CD14-positive monocyte (primary cell): ENCODE measurements around the gene HOXA5. TPM values are rescaled to one million over a fixed set of nuclear protein-coding genes. Genes with fewer than 3 reads are reported as not detected.

ENCODE experiments used
- DNase-seq, 3 donors: peaks; one replicate each; pipeline ENCODE4 v3.0.0-alpha.2; 2011 to 2022
- H2AFZ ChIP-seq: 2 replicates; pipeline ENCODE4 v1.6.0; 2012; ENCODE audit warnings: mild to moderate bottlenecking, low read depth, low read length, inconsistent platforms; ENCODE audit not compliant: insufficient read depth, poor library complexity, severe bottlenecking
- H3K27ac ChIP-seq, 2 donors: 1 replicate in 1 of 2; 2 replicates in 1 of 2; pipeline ENCODE4 v1.5.1; 2012 to 2013; ENCODE audit warnings: low read length in 2 of 2, control low read depth in 1 of 2, inconsistent platforms in 1 of 2, low read depth in 1 of 2, mild to moderate bottlenecking in 1 of 2
- H3K27me3 ChIP-seq, 2 donors: one replicate each; pipeline versions ENCODE4 v1.6.0 to v1.6.1; 2011 to 2013; ENCODE audit warnings: low read length in 2 of 2; ENCODE audit not compliant: control insufficient read depth in 2 of 2, insufficient read depth in 2 of 2
- H3K36me3 ChIP-seq, 2 donors: replicated peaks in 1 of 2; 1 replicate in 1 of 2; 2 replicates in 1 of 2; pipeline versions ENCODE4 v1.5.1 to v1.6.1; 2012 to 2013; ENCODE audit warnings: low read length in 2 of 2, control low read depth in 1 of 2, inconsistent platforms in 1 of 2, mild to moderate bottlenecking in 1 of 2; ENCODE audit not compliant: insufficient read depth in 2 of 2, control insufficient read depth in 1 of 2
- H3K4me1 ChIP-seq, 2 donors: 1 replicate in 1 of 2; 2 replicates in 1 of 2; pipeline versions ENCODE4 v1.5.1 to v1.6.1; 2012 to 2013; ENCODE audit warnings: low read length in 2 of 2, control low read depth in 1 of 2, inconsistent platforms in 1 of 2, mild to moderate bottlenecking in 1 of 2, moderate library complexity in 1 of 2; ENCODE audit not compliant: insufficient read depth in 2 of 2, control insufficient read depth in 1 of 2
- H3K4me2 ChIP-seq: replicated peaks from 2 replicates; pipeline ENCODE3; 2012; ENCODE audit warnings: low read length, moderate library complexity, mild to moderate bottlenecking; ENCODE audit not compliant: poor library complexity, severe bottlenecking; ENCODE audit errors: extremely low read depth
- H3K4me3 ChIP-seq, 3 experiments: fragments of 200-600 bp in 1 of 3; sonication (generic) in 1 of 3; replicated peaks in 1 of 3; 1 replicate in 2 of 3; 2 replicates in 1 of 3; pipeline ENCODE4 v1.5.1; 2011 to 2013; ENCODE audit warnings: low read length in 3 of 3, mild to moderate bottlenecking in 3 of 3, control low read depth in 2 of 3, low read depth in 2 of 3, inconsistent platforms in 1 of 3, moderate library complexity in 1 of 3
- H3K79me2 ChIP-seq: 2 replicates; pipeline ENCODE4 v1.6.0; 2012; ENCODE audit warnings: mild to moderate bottlenecking, control low read depth, inconsistent platforms, low read length, moderate library complexity; ENCODE audit not compliant: insufficient read depth
- H3K9ac ChIP-seq: 2 replicates; pipeline ENCODE4 v1.6.0; 2017; ENCODE audit warnings: low read length, mild to moderate bottlenecking; ENCODE audit not compliant: insufficient read depth, poor library complexity, severe bottlenecking
- H3K9me3 ChIP-seq, 2 donors: replicated peaks in 1 of 2; 1 replicate in 1 of 2; 2 replicates in 1 of 2; pipeline versions ENCODE4 v1.5.1 to v1.6.1; 2012 to 2013; ENCODE audit warnings: low read length in 2 of 2, control low read depth in 1 of 2; ENCODE audit not compliant: control insufficient read depth in 1 of 2, insufficient read depth in 1 of 2
- H4K20me1 ChIP-seq: 2 replicates; pipeline ENCODE4 v1.6.0; 2012; ENCODE audit warnings: mild to moderate bottlenecking, low read length, control low read depth, moderate library complexity; ENCODE audit not compliant: insufficient read depth
- H3K27ac Mint-ChIP-seq, 7 donors: one replicate each; pipeline ENCODE4 v1.8.0; 2020; ENCODE audit warnings: mild to moderate bottlenecking in 7 of 7, mixed read lengths in 7 of 7, moderate library complexity in 6 of 7, inconsistent platforms in 2 of 7
- H3K27me3 Mint-ChIP-seq, 3 donors: one replicate each; pipeline ENCODE4 v1.8.0; 2021 to 2022; ENCODE audit warnings: low read depth in 3 of 3, mild to moderate bottlenecking in 3 of 3, mixed read lengths in 3 of 3, moderate library complexity in 3 of 3, inconsistent platforms in 1 of 3
- H3K36me3 Mint-ChIP-seq, 2 donors: one replicate each; pipeline ENCODE4 v1.8.0; 2020; ENCODE audit warnings: mixed read lengths in 2 of 2, inconsistent platforms in 1 of 2, mild to moderate bottlenecking in 1 of 2
- H3K4me1 Mint-ChIP-seq: one replicate; pipeline ENCODE4 v1.8.0; 2020; ENCODE audit warnings: mild to moderate bottlenecking, mixed read lengths
- H3K4me3 Mint-ChIP-seq, 2 donors: one replicate each; pipeline ENCODE4 v1.8.0; 2020; ENCODE audit warnings: mild to moderate bottlenecking in 2 of 2, mixed read lengths in 2 of 2, moderate library complexity in 1 of 2
- H3K9me3 Mint-ChIP-seq, 7 donors: one replicate each; pipeline ENCODE4 v1.8.0; 2020 to 2022; ENCODE audit warnings: mixed read lengths in 7 of 7, mild to moderate bottlenecking in 6 of 7, moderate library complexity in 6 of 7, inconsistent platforms in 2 of 7
- CTCF ChIP-seq: fragments of 200-600 bp; IDR thresholded peaks from one replicate; pipeline ENCODE4 v1.8.0; 2022; ENCODE audit warnings: antibody characterized with exemption, mild to moderate bottlenecking
- WGBS: methylation state at CpG from one replicate; pipeline ENCODE4 v1.1.5; 2013; ENCODE audit warnings: missing lambda C conversion rate; ENCODE audit not compliant: insufficient coverage; 5-methylcytosine and 5-hydroxymethylcytosine counted together
- intact Hi-C, 2 donors: fragments of 100-400 bp; cut with micrococcal nuclease; formaldehyde crosslinking; loops; one replicate each; pipeline versions ENCODE4 v1.15.0 to v1.15.1; 2023
- polyA plus RNA-seq, 3 donors: library from polyadenylated mRNA; depleted of rRNA in 1 of 3; unstranded in 2 of 3; stranded (reverse) in 1 of 3; fragments of 300-500 nt in 2 of 3; fragments of >200 nt in 1 of 3; fragmentation: Illumina TruSeq in 2 of 3; gene quantifications; 1 replicate in 2 of 3; 2 replicates in 1 of 3; pipeline ENCODE4 v1.2.3, GENCODE V29; 2012 to 2021

Gene HOXA5
- polyA plus RNA-seq, 3 donors: 0.85 to 3.0 (median 1.8) TPM

- H4K20me1 ChIP-seq: peaks cover 42% of the 10 kb centered on the region
- Mint-ChIP-seq H3K4me3 (peak within 1 kb of the TSS; percentile 89 to 95), H3K9me3 (peaks cover 0 to 41% (median 14%) of the 10 kb centered on the region in 7 donors), H3K27ac (peak within 1 kb of the TSS; percentile 82 to 95 (median 93)), H3K36me3 (peaks cover 44 to 56% of the 10 kb centered on the region in 2 donors), H3K4me1 (peaks cover 51% of the 10 kb centered on the region), H3K27me3 (peaks cover 74 to 88% (median 77%) of the 10 kb centered on the region in 3 donors)
- H3K79me2 ChIP-seq: peaks cover 31% of the 10 kb centered on the region
- H3K9ac ChIP-seq: peak within 1 kb of the TSS; percentile 93
- peak within 1 kb of the TSS; percentile 79 to 90 (median 88) for H3K4me3 ChIP-seq
- H2AFZ ChIP-seq: peak within 1 kb of the TSS; percentile 92
- peaks cover 9 to 27% of the 10 kb centered on the region in 2 donors for H3K36me3 ChIP-seq
- peaks cover 56 to 83% of the 10 kb centered on the region in 2 donors for H3K27me3 ChIP-seq
- under 1% methylated on average over 52 of the region's 68 CpGs for WGBS
- intact Hi-C loops: loop anchor here (2.0 to 10.0 kb wide), 5 partner anchors 39 to 235 kb away; partner anchors contain the start of genes HOXA7 (in 1 of the 2) and SKAP2 (in 1 of the 2)
- peaks cover 39 to 42% of the 10 kb centered on the region in 2 donors for H3K4me1 ChIP-seq
- peaks cover 0 to 6% of the 10 kb centered on the region in 2 donors for H3K9me3 ChIP-seq
- peak; percentile 92 to 96 (median 94) for DNase-seq
- H3K27ac ChIP-seq: peak within 1 kb of the TSS; percentile 82 to 92
- peak within 1 kb of the TSS; percentile 92 for H3K4me2 ChIP-seq
- no peak for TF ChIP-seq CTCF
Measured at GRCh38 chr7:27095897-27096767, 47.3 kb downstream of the HOXA5 start, which contains the start of gene HOXA1. HOXA1 (minus strand) TSS chr7:27096000; CDS start chr7:27095912, 88 bp downstream.
